ENCODE data around the gene NME3.
"Not testable (repeated sequence)": the region's sequence is repeated elsewhere in the genome, so short reads cannot be mapped to it uniquely, and the experiment has no call there.

NME3 gene

GRCh38 chr16:1740234-1740633, 31.1 kb downstream of the NME3 start:
- Histone ChIP-seq H2BK120ac (ENCODE audit: low read depth, low read length) (no peak overlapping the region), H3K9ac (ENCODE audit: low read depth, low read length, poor library complexity) (no peak overlapping the region), H4K91ac (ENCODE audit: low read depth, low read length, poor library complexity) (no peak overlapping the region), H3K4me3 (ENCODE audit: low read length in 2 of 2) (peak overlapping the region in 1 of 2 donors; percentile 53), H2BK12ac (ENCODE audit: low read length) (no peak overlapping the region), H3K27me3 (ENCODE audit: control insufficient read depth in 3 of 3, insufficient read depth in 3 of 3, low read depth in 1 of 3, low read length in 3 of 3) (no peaks in the 10 kb centered on the region), H3K4me2 (ENCODE audit: insufficient read depth, low read length, poor library complexity, severe bottlenecking) (no peak overlapping the region), H3K18ac (ENCODE audit: low read length) (no peak overlapping the region), H3K36me3 (replicated peaks in 1 of 2; ENCODE audit: control insufficient read depth in 2 of 2, insufficient read depth in 2 of 2, low read length in 2 of 2) (peaks cover 24 to 46% of the 10 kb centered on the region in 2 donors), H3K4ac (ENCODE audit: low read length) (no peak overlapping the region), H2BK15ac (ENCODE audit: low read length) (no peak overlapping the region), H2BK5ac (ENCODE audit: low read length) (no peak overlapping the region), H3K14ac (ENCODE audit: low read length) (peak overlapping the region; percentile 72), H4K8ac (ENCODE audit: low read depth, low read length) (no peak overlapping the region), H3K27ac (replicated peaks; ENCODE audit: low read length) (no peak overlapping the region), H3K4me1 (ENCODE audit: control insufficient read depth in 2 of 2, insufficient read depth in 1 of 2, low read depth in 1 of 2, low read length in 2 of 2) (no peaks in the 10 kb centered on the region), H3K23ac (ENCODE audit: low read depth, low read length, poor library complexity) (peak overlapping the region; percentile 59), H3K9me3 (replicated peaks in 1 of 2; ENCODE audit: control insufficient read depth in 2 of 2, insufficient read depth in 1 of 2, low read depth in 1 of 2, low read length in 2 of 2) (peaks cover 3 to 32% of the 10 kb centered on the region in 2 donors), H2AFZ (ENCODE audit: low read length) (no peak overlapping the region), H3K79me1 (ENCODE audit: low read depth, low read length) (peaks cover 8% of the 10 kb centered on the region), H2AK5ac (ENCODE audit: low read depth, low read length) (no peak overlapping the region)
- DNase-seq (ENCODE audit: low spot score) = no peak
- WGBS, 2 donors (ENCODE audit: extremely low coverage in 2 of 2, insufficient read length in 2 of 2, insufficient replicate concordance in 1 of 2) = no CpG with 5 or more reads among the region's 33 CpGs

DNA sequence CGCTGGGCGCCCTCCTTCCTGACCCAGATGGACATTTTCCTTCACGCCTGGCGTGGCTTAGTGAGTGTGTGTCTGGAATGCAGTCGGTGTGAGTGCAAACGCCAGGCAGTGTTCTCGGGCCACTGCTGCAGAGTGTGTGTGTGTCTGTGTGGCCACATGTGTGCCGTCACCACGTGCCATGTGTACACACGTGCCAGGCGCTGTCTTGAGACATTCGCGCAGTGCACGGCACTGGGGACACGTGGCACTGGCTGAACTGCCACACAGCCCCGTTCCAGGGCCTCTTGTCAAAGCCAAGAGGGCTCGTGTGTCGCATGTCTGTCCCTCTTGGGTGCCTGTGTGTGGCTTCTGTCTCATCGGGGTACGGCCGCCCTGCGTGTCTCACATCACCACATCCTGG, 36.5 kb downstream of the NME3 start:
- peak overlapping the region; percentile 63 for H2AK5ac ChIP-seq (ENCODE audit: low read depth, low read length)
- no peaks in the 10 kb centered on the region for H3K79me1 ChIP-seq (ENCODE audit: low read depth, low read length)
- WGBS, 2 donors (ENCODE audit: extremely low coverage in 2 of 2, insufficient read length in 2 of 2, insufficient replicate concordance in 1 of 2) = no CpG with 5 or more reads among the region's 22 CpGs
- no peak overlapping the region for H3K18ac ChIP-seq (ENCODE audit: low read length)
- no peak overlapping the region for H2BK120ac ChIP-seq (ENCODE audit: low read depth, low read length)
- H3K23ac ChIP-seq (ENCODE audit: low read depth, low read length, poor library complexity) = peak overlapping the region; percentile 93
- H2BK5ac ChIP-seq (ENCODE audit: low read length) = peak overlapping the region; percentile 53
- H3K27ac ChIP-seq (replicated peaks; ENCODE audit: low read length) = no peak overlapping the region
- peak overlapping the region; percentile 86 for H4K8ac ChIP-seq (ENCODE audit: low read depth, low read length)
- H4K91ac ChIP-seq (ENCODE audit: low read depth, low read length, poor library complexity) = no peak overlapping the region
- peak overlapping the region; percentile 84 for H2BK12ac ChIP-seq (ENCODE audit: low read length)
- peak overlapping the region in 1 of 2 donors; percentile 7 for H3K4me3 ChIP-seq (ENCODE audit: low read length in 2 of 2)
- DNase-seq (ENCODE audit: low spot score) = no peak
- H2BK15ac ChIP-seq (ENCODE audit: low read length) = no peak overlapping the region
- no peaks in the 10 kb centered on the region for H3K27me3 ChIP-seq (ENCODE audit: control insufficient read depth in 3 of 3, insufficient read depth in 3 of 3, low read depth in 1 of 3, low read length in 3 of 3)
- peaks cover 34 to 49% of the 10 kb centered on the region in 2 donors for H3K36me3 ChIP-seq (replicated peaks in 1 of 2; ENCODE audit: control insufficient read depth in 2 of 2, insufficient read depth in 2 of 2, low read length in 2 of 2)
- H3K4me1 ChIP-seq (ENCODE audit: control insufficient read depth in 2 of 2, insufficient read depth in 1 of 2, low read depth in 1 of 2, low read length in 2 of 2) = no peaks in the 10 kb centered on the region
- H3K9me3 ChIP-seq (replicated peaks in 1 of 2; ENCODE audit: control insufficient read depth in 2 of 2, insufficient read depth in 1 of 2, low read depth in 1 of 2, low read length in 2 of 2) = peaks cover 14 to 32% of the 10 kb centered on the region in 2 donors
- H3K4me2 ChIP-seq (ENCODE audit: insufficient read depth, low read length, poor library complexity, severe bottlenecking) = no peak overlapping the region
- H2AFZ ChIP-seq (ENCODE audit: low read length) = no peak overlapping the region
- H3K9ac ChIP-seq (ENCODE audit: low read depth, low read length, poor library complexity) = peak overlapping the region; percentile 81
- no peak overlapping the region for H3K14ac ChIP-seq (ENCODE audit: low read length)
- H3K4ac ChIP-seq (ENCODE audit: low read length) = no peak overlapping the region

GRCh38 chr16:1734123-1734522, 37.2 kb downstream of the NME3 start:
- H3K4ac ChIP-seq (ENCODE audit: low read length) = no peak overlapping the region
- H3K9me3 ChIP-seq (replicated peaks in 1 of 2; ENCODE audit: control insufficient read depth in 2 of 2, insufficient read depth in 1 of 2, low read depth in 1 of 2, low read length in 2 of 2) = peaks cover 14 to 25% of the 10 kb centered on the region in 2 donors
- H3K36me3 ChIP-seq (replicated peaks in 1 of 2; ENCODE audit: control insufficient read depth in 2 of 2, insufficient read depth in 2 of 2, low read length in 2 of 2) = peaks cover 36 to 54% of the 10 kb centered on the region in 2 donors
- no peak overlapping the region for H2BK15ac ChIP-seq (ENCODE audit: low read length)
- H3K4me2 ChIP-seq (ENCODE audit: insufficient read depth, low read length, poor library complexity, severe bottlenecking) = no peak overlapping the region
- H2BK120ac ChIP-seq (ENCODE audit: low read depth, low read length) = no peak overlapping the region
- no peak overlapping the region for H3K9ac ChIP-seq (ENCODE audit: low read depth, low read length, poor library complexity)
- H3K18ac ChIP-seq (ENCODE audit: low read length) = no peak overlapping the region
- no peak overlapping the region for H3K27ac ChIP-seq (replicated peaks; ENCODE audit: low read length)
- H3K4me1 ChIP-seq (ENCODE audit: control insufficient read depth in 2 of 2, insufficient read depth in 1 of 2, low read depth in 1 of 2, low read length in 2 of 2) = no peaks in the 10 kb centered on the region
- H2BK5ac ChIP-seq (ENCODE audit: low read length) = no peak overlapping the region
- no peaks in the 10 kb centered on the region for H3K27me3 ChIP-seq (ENCODE audit: control insufficient read depth in 3 of 3, insufficient read depth in 3 of 3, low read depth in 1 of 3, low read length in 3 of 3)
- DNase-seq (ENCODE audit: low spot score) = no peak
- WGBS, 2 donors (ENCODE audit: extremely low coverage in 2 of 2, insufficient read length in 2 of 2, insufficient replicate concordance in 1 of 2) = no CpG with 5 or more reads among the region's 22 CpGs
- no peak overlapping the region for H4K8ac ChIP-seq (ENCODE audit: low read depth, low read length)
- no peak overlapping the region for H2AK5ac ChIP-seq (ENCODE audit: low read depth, low read length)
- H3K14ac ChIP-seq (ENCODE audit: low read length) = peak overlapping the region; percentile 56
- no peak overlapping the region for H2AFZ ChIP-seq (ENCODE audit: low read length)
- no peak overlapping the region for H3K23ac ChIP-seq (ENCODE audit: low read depth, low read length, poor library complexity)
- no peaks in the 10 kb centered on the region for H3K79me1 ChIP-seq (ENCODE audit: low read depth, low read length)
- H3K4me3 ChIP-seq (ENCODE audit: low read length in 2 of 2) = no peak overlapping the region
- no peak overlapping the region for H2BK12ac ChIP-seq (ENCODE audit: low read length)
- no peak overlapping the region for H4K91ac ChIP-seq (ENCODE audit: low read depth, low read length, poor library complexity)

GRCh38 chr16:1732551-1732987, 38.8 kb downstream of the NME3 start:
- H3K36me3 ChIP-seq (replicated peaks in 1 of 2; ENCODE audit: control insufficient read depth in 2 of 2, insufficient read depth in 2 of 2, low read length in 2 of 2) = peaks cover 42 to 69% of the 10 kb centered on the region in 2 donors

More at GRCh38 chr16:1732551-1732987, 38.8 kb downstream of the NME3 start:
- not testable (repeated sequence) for DNase-seq (ENCODE audit: low spot score); H3K79me1 ChIP-seq (ENCODE audit: low read depth, low read length); H3K27me3 ChIP-seq (ENCODE audit: control insufficient read depth in 3 of 3, insufficient read depth in 3 of 3, low read depth in 1 of 3, low read length in 3 of 3); H2BK15ac ChIP-seq (ENCODE audit: low read length); H3K9ac ChIP-seq (ENCODE audit: low read depth, low read length, poor library complexity); H4K91ac ChIP-seq (ENCODE audit: low read depth, low read length, poor library complexity); H3K18ac ChIP-seq (ENCODE audit: low read length); H2BK120ac ChIP-seq (ENCODE audit: low read depth, low read length); H4K8ac ChIP-seq (ENCODE audit: low read depth, low read length); H3K27ac ChIP-seq (replicated peaks; ENCODE audit: low read length); H3K4ac ChIP-seq (ENCODE audit: low read length); H2AK5ac ChIP-seq (ENCODE audit: low read depth, low read length); H3K14ac ChIP-seq (ENCODE audit: low read length); H3K4me2 ChIP-seq (ENCODE audit: insufficient read depth, low read length, poor library complexity, severe bottlenecking); H2BK12ac ChIP-seq (ENCODE audit: low read length); H3K4me1 ChIP-seq (ENCODE audit: control insufficient read depth in 2 of 2, insufficient read depth in 1 of 2, low read depth in 1 of 2, low read length in 2 of 2); H2AFZ ChIP-seq (ENCODE audit: low read length); H2BK5ac ChIP-seq (ENCODE audit: low read length); H3K4me3 ChIP-seq (ENCODE audit: low read length in 2 of 2)
- peak overlapping the region; percentile 31 for H3K23ac ChIP-seq (ENCODE audit: low read depth, low read length, poor library complexity)
- peaks cover 14 to 19% of the 10 kb centered on the region in 2 donors for H3K9me3 ChIP-seq (replicated peaks in 1 of 2; ENCODE audit: control insufficient read depth in 2 of 2, insufficient read depth in 1 of 2, low read depth in 1 of 2, low read length in 2 of 2)
- WGBS, 2 donors (ENCODE audit: extremely low coverage in 2 of 2, insufficient read length in 2 of 2, insufficient replicate concordance in 1 of 2) = no CpG with 5 or more reads among the region's 21 CpGs

All from neuronal stem cell (in vitro differentiated cells).